HepG2 (cell line): ENCODE results near the gene ART3. TPM values are rescaled to one million over a fixed set of nuclear protein-coding genes. Genes with fewer than 3 reads are reported as not detected.

Experiments
- ARID4A ChIP-seq: sonication (generic); formaldehyde crosslinking; IDR thresholded peaks from 2 replicates; pipeline ENCODE4 v1.5.0; 2020; ENCODE audit warnings: mild to moderate bottlenecking, missing genetic modification reagents, borderline replicate concordance
- MEF2D ChIP-seq: sonication (generic); formaldehyde crosslinking; IDR thresholded peaks from 2 replicates; pipeline ENCODE4 v1.5.1; 2020; ENCODE audit warnings: mild to moderate bottlenecking, missing genetic modification reagents
- MLX ChIP-seq: IDR thresholded peaks from 2 replicates; pipeline ENCODE4 v1.6.1; 2016
- PRDM10 ChIP-seq: sonication (generic); formaldehyde crosslinking; IDR thresholded peaks from 2 replicates; pipeline ENCODE4 v1.4.0; 2020; ENCODE audit warnings: low read depth, missing genetic modification reagents
- RFX3 ChIP-seq: IDR thresholded peaks from 2 replicates; pipeline ENCODE4 v1.6.1; 2016; ENCODE audit warnings: missing biosample characterization, missing genetic modification reagents
- SRF ChIP-seq: IDR thresholded peaks from 2 replicates; pipeline ENCODE4 v1.6.1; 2011; ENCODE audit warnings: mild to moderate bottlenecking, low read depth, low read length, moderate library complexity
- SRY ChIP-seq: sonication (generic); formaldehyde crosslinking; IDR thresholded peaks from 2 replicates; pipeline ENCODE4 v1.8.0; 2022; ENCODE audit warnings: mild to moderate bottlenecking, missing genetic modification reagents
- ZKSCAN1 ChIP-seq: fragments of 150-350 bp; IDR thresholded peaks from 2 replicates; pipeline ENCODE4 v1.6.1; 2014; ENCODE audit warnings: low read length
- ZNF282 ChIP-seq: fragments of 450-650 bp; IDR thresholded peaks from 2 replicates; pipeline ENCODE4 v1.6.1; 2018; ENCODE audit not compliant: partially characterized antibody
- ZNF350 ChIP-seq: sonication (generic); formaldehyde crosslinking; IDR thresholded peaks from 2 replicates; pipeline ENCODE4 v1.4.0; 2020; ENCODE audit warnings: mild to moderate bottlenecking, low read depth, missing genetic modification reagents, borderline replicate concordance
- ZNF574 ChIP-seq: sonication (generic); formaldehyde crosslinking; IDR thresholded peaks from 2 replicates; pipeline ENCODE4 v1.4.0; 2020; ENCODE audit warnings: missing genetic modification reagents
- ZNF792 ChIP-seq: IDR thresholded peaks from 2 replicates; pipeline ENCODE4 v1.6.1; 2016
- polyA plus RNA-seq, 8 experiments: library from polyadenylated mRNA; depleted of rRNA in 3 of 8; stranded (reverse) in 7 of 8; unstranded in 1 of 8; fragments of >200 nt; fragmentation: Illumina TruSeq in 4 of 8; extraction: Trizol in 4 of 8; gene quantifications; 2 replicates each; pipeline versions ENCODE4 v1.2.1 to v1.2.3, GENCODE V29; 2011 to 2016; ENCODE audit warnings: low read depth in 4 of 8, missing spikeins in 1 of 8, mixed read lengths in 1 of 8; ENCODE audit not compliant: insufficient read depth in 1 of 8
- total RNA-seq, 5 experiments: library from RNA; depleted of rRNA; stranded (reverse); fragments of >200 nt; fragmentation: Illumina TruSeq; extraction: Trizol; gene quantifications; 2 replicates each; pipeline ENCODE4 v1.2.3, GENCODE V29; 2016; ENCODE audit warnings: low read depth in 1 of 5

ART3 gene
- total and polyA plus RNA-seq, 2 of the 13 experiments (the other 11 are each of a cell fraction or from before 2014, with no cell fraction given), result not detected

GRCh38 chr4:76087007-76087769, 12.7 kb downstream of the ART3 start (continued):
- no peak for TF ChIP-seq ZKSCAN1
- no peak for TF ChIP-seq SRF
- no peak for TF ChIP-seq PRDM10 (CRISPR knock-in tag)
- TF ChIP-seq ZNF350, result no peak
- peak; percentile 45; the same call in 1 of the 2 replicates for TF ChIP-seq ARID4A (CRISPR knock-in tag)
- TF ChIP-seq RFX3 (CRISPR knock-in tag), result no peak
- TF ChIP-seq SRY, result peak; percentile 54; the same call in 1 of the 2 replicates
- TF ChIP-seq ZNF574, result peak; percentile 40; the same call in 1 of the 2 replicates
- peak; percentile 75 for TF ChIP-seq MLX (CRISPR knock-in tag)
- TF ChIP-seq MEF2D, result peak; percentile 60; the same call in 1 of the 2 replicates
- TF ChIP-seq ZNF282, result no peak
- TF ChIP-seq ZNF792 (CRISPR knock-in tag), result peak; percentile 70; the same call in 1 of the 2 replicates
